Left ventricle myocardium inferior (tissue), 1 donor: Measurements from ENCODE around the gene DDX56. TPM values are rescaled to one million over a fixed set of nuclear protein-coding genes. Genes with fewer than 3 reads are reported as not detected.

Experiments
- DNase-seq: peaks from one replicate; pipeline ENCODE4 v3.0.0-alpha.2; 2020
- H3K27ac ChIP-seq: fragments of 200-600 bp; replicated peaks from 2 replicates; pipeline ENCODE4 v1.8.0; 2021
- H3K27me3 ChIP-seq: fragments of 200-600 bp; 2 replicates; pipeline ENCODE4 v1.8.0; 2021; ENCODE audit warnings: low read depth
- H3K36me3 ChIP-seq: fragments of 200-600 bp; 2 replicates; pipeline ENCODE4 v1.8.0; 2021
- H3K4me1 ChIP-seq: fragments of 200-600 bp; 2 replicates; pipeline ENCODE4 v1.8.0; 2021
- H3K4me3 ChIP-seq: fragments of 200-600 bp; 2 replicates; pipeline ENCODE4 v1.8.0; 2021; ENCODE audit warnings: mild to moderate bottlenecking, moderate library complexity
- H3K9me3 ChIP-seq: fragments of 200-600 bp; replicated peaks from 2 replicates; pipeline ENCODE4 v1.8.0; 2021
- CTCF ChIP-seq: fragments of 200-600 bp; IDR thresholded peaks from 2 replicates; pipeline ENCODE4 v1.8.0; 2021; ENCODE audit warnings: antibody characterized with exemption, mild to moderate bottlenecking, borderline replicate concordance
- intact Hi-C: fragments of 100-400 bp; cut with micrococcal nuclease; formaldehyde crosslinking; loops from one replicate; pipeline ENCODE4 v1.11.0; 2022
- total RNA-seq: library from RNA; stranded (reverse); fragmentation: NEBNext Ultra II Directional; extraction: Animal tissue kit (Norgen Biotek cat#: 25700); gene quantifications from one replicate; pipeline ENCODE4 v1.2.1, GENCODE V29; 2021
- donor health status: DM: no; HTN: yes; CAD: no; lungs with severe emphysema.

The DDX56 gene
- total RNA-seq, 1 donor from 2014 or later = 27.1 TPM

GRCh38 chr7:44540592-44541027 lies 33.1 kb downstream of the DDX56 start:
- H3K9me3 ChIP-seq = no peaks in the 10 kb centered on the region
- no peaks in the 10 kb centered on the region for H3K4me1 ChIP-seq
- no peak for TF ChIP-seq CTCF
- no peak overlapping the region for H3K27ac ChIP-seq
- H3K4me3 ChIP-seq = no peak overlapping the region
- no peak for DNase-seq
- no peaks in the 10 kb centered on the region for H3K27me3 ChIP-seq
- intact Hi-C loops = no loop called here
- H3K36me3 ChIP-seq = no peaks in the 10 kb centered on the region

GRCh38 chr7:44539669-44540506 lies 33.8 kb downstream of the DDX56 start:
- intact Hi-C loops = no loop called here
- Histone ChIP-seq H3K4me3 (no peak overlapping the region), H3K9me3 (no peaks in the 10 kb centered on the region), H3K36me3 (no peaks in the 10 kb centered on the region), H3K27me3 (no peaks in the 10 kb centered on the region), H3K27ac (no peak overlapping the region), H3K4me1 (no peaks in the 10 kb centered on the region)
- TF ChIP-seq CTCF = no peak
- DNase-seq = no peak

GRCh38 chr7:44538798-44539668 lies 34.7 kb downstream of the DDX56 start:
- TF ChIP-seq CTCF = no peak
- no peaks in the 10 kb centered on the region for H3K36me3 ChIP-seq
- no peak overlapping the region for H3K27ac ChIP-seq
- H3K9me3 ChIP-seq = no peaks in the 10 kb centered on the region
- no peak overlapping the region for H3K4me3 ChIP-seq
- no peaks in the 10 kb centered on the region for H3K27me3 ChIP-seq
- DNase-seq = no peak
- intact Hi-C loops = no loop called here
- H3K4me1 ChIP-seq = no peaks in the 10 kb centered on the region

GRCh38 chr7:44538093-44538797 lies 35.5 kb downstream of the DDX56 start:
- H3K4me3 ChIP-seq = no peak overlapping the region
- H3K36me3 ChIP-seq = no peaks in the 10 kb centered on the region
- DNase-seq = no peak
- no peaks in the 10 kb centered on the region for H3K4me1 ChIP-seq
- no peaks in the 10 kb centered on the region for H3K27me3 ChIP-seq
- no peaks in the 10 kb centered on the region for H3K9me3 ChIP-seq
- TF ChIP-seq CTCF = no peak
- H3K27ac ChIP-seq = no peak overlapping the region
- intact Hi-C loops = no loop called here

- Histone ChIP-seq H3K4me1 (no peaks in the 10 kb centered on the region), H3K36me3 (no peaks in the 10 kb centered on the region), H3K9me3 (no peaks in the 10 kb centered on the region), H3K27ac (no peak overlapping the region), H3K4me3 (no peak overlapping the region), H3K27me3 (no peaks in the 10 kb centered on the region)
- TF ChIP-seq CTCF = no peak
- intact Hi-C loops = no loop called here
- no peak for DNase-seq
Measured at GRCh38 chr7:44537442-44537841, 36.3 kb downstream of the DDX56 start.
